GM12878 (cell line): ENCODE data around the gene GLS. TPM values are rescaled to one million over a fixed set of nuclear protein-coding genes. Genes with fewer than 3 reads are reported as not detected.
A peak's percentile ranks its signal among the peaks of the same experiment; 100 is the strongest.

Source experiments
- ATAC-seq: fragments of 200-7000 bp; cut with Tn5 transposase; 3 replicates; pipeline ENCODE4 v1.9.1; 2020; ENCODE audit warnings: mild to moderate bottlenecking, moderate library complexity
- Bru-seq: library from RNA; stranded (reverse); fragments of 400-500 nt; gene quantifications from one replicate; lab custom pipeline; 2021; lab: Mats Ljungman, UMichigan
- BruChase-seq, 2 experiments: library from RNA; stranded (reverse); fragments of 400-500 nt; gene quantifications; one replicate each; lab custom pipeline; 2021; lab: Mats Ljungman, UMichigan
- BruUV-seq: library from RNA; stranded (reverse); fragments of 400-500 nt; replicated peaks from 2 replicates; lab custom pipeline; 2021; lab: Mats Ljungman, UMichigan
- CTCF ChIA-PET: fragments of 300-600 bp; sonication (Branson Sonifier 250); formaldehyde crosslinking; extraction: SDS; loops from one replicate; lab custom pipeline; 2021; ENCODE audit warnings: inconsistent platforms; lab: Yijun Ruan, JAX
- POLR2A ChIA-PET: fragments of 350-600 bp; formaldehyde crosslinking; extraction: SDS; loops from one replicate; lab custom pipeline; 2021; ENCODE audit warnings: inconsistent platforms; lab: Charles Lee
- RAD21 ChIA-PET: fragments of 300-600 bp; sonication (Branson Sonifier 250); formaldehyde crosslinking; loops from one replicate; lab custom pipeline; 2023; ENCODE audit warnings: antibody characterized with exemption; ENCODE audit not compliant: unreplicated experiment; lab: Charles Lee
- SMC1A ChIA-PET: fragments of 300-600 bp; sonication (Branson Sonifier 250); formaldehyde crosslinking; loops from one replicate; lab custom pipeline; 2023; ENCODE audit not compliant: unreplicated experiment, uncharacterized antibody; lab: Charles Lee
- DNase-seq: peaks from one replicate; pipeline ENCODE4 v3.0.0-alpha.2; 2011; ENCODE audit warnings: low read depth, low spot score
- FAIRE-seq: peaks from 3 replicates; lab custom pipeline; 2011; peaks lifted over from hg19 to GRCh38; lab: Jason Lieb, UNC
- H2AFZ ChIP-seq: 2 replicates; pipeline ENCODE4 v1.6.0; 2011; ENCODE audit warnings: low read depth, low read length, control low read depth; ENCODE audit not compliant: control insufficient read depth
- H3K27ac ChIP-seq: 2 replicates; pipeline ENCODE4 v1.5.1; 2011; ENCODE audit warnings: control low read depth; ENCODE audit not compliant: control insufficient read depth, insufficient read depth
- H3K27me3 ChIP-seq, 2 experiments: replicated peaks in 1 of 2; 2 replicates each; pipeline versions ENCODE4 v1.6.0 to v1.6.1; 2011; ENCODE audit warnings: low read length in 1 of 2; ENCODE audit not compliant: control insufficient read depth in 2 of 2, insufficient read depth in 2 of 2
- H3K36me3 ChIP-seq, 2 experiments: 2 replicates each; pipeline ENCODE4 v1.5.1; 2011; ENCODE audit warnings: low read length in 1 of 2; ENCODE audit not compliant: control insufficient read depth in 2 of 2, insufficient read depth in 2 of 2
- H3K4me1 ChIP-seq: 2 replicates; pipeline ENCODE4 v1.6.1; 2011; ENCODE audit warnings: mild to moderate bottlenecking, low read length, moderate library complexity, mixed read lengths; ENCODE audit not compliant: control insufficient read depth, insufficient read depth
- H3K4me2 ChIP-seq: 2 replicates; pipeline ENCODE4 v1.6.0; 2011; ENCODE audit warnings: control low read depth; ENCODE audit not compliant: control insufficient read depth, insufficient read depth
- H3K4me3 ChIP-seq: fragments of 200-600 bp; sonication (generic); 2 replicates; pipeline ENCODE4 v1.5.1; 2016
- H3K79me2 ChIP-seq: 2 replicates; pipeline ENCODE4 v1.6.0; 2011; ENCODE audit warnings: low read length; ENCODE audit not compliant: control insufficient read depth, insufficient read depth
- H3K9ac ChIP-seq: 2 replicates; pipeline ENCODE4 v1.8.0; 2011; ENCODE audit warnings: low read length, control low read depth, mixed read lengths; ENCODE audit not compliant: control insufficient read depth, insufficient read depth
- H3K9me3 ChIP-seq: replicated peaks from 3 replicates; pipeline ENCODE4 v1.5.1; 2011; ENCODE audit warnings: mild to moderate bottlenecking, low read length; ENCODE audit not compliant: control insufficient read depth, insufficient read depth
- H4K20me1 ChIP-seq: 2 replicates; pipeline ENCODE4 v1.6.0; 2011; ENCODE audit not compliant: control insufficient read depth, insufficient read depth
- ATF7 ChIP-seq: fragments of 450-650 bp; IDR thresholded peaks from 2 replicates; pipeline ENCODE4 v1.6.1; 2016; ENCODE audit warnings: low read depth, mild to moderate bottlenecking
- BRCA1 ChIP-seq: IDR thresholded peaks from 2 replicates; pipeline ENCODE4 v1.6.1; 2011; ENCODE audit warnings: low read depth, low read length, improper control_type of control experiment
- CBX5 ChIP-seq: sonication (generic); IDR thresholded peaks from 2 replicates; pipeline ENCODE4 v1.6.1; 2016; ENCODE audit warnings: low read depth, moderate library complexity, mild to moderate bottlenecking, inconsistent platforms
- CHD4 ChIP-seq: fragments of 200-600 bp; sonication (generic); IDR thresholded peaks from 2 replicates; pipeline ENCODE4 v1.6.1; 2016; ENCODE audit warnings: mild to moderate bottlenecking
- CREB1 ChIP-seq: IDR thresholded peaks from 2 replicates; pipeline ENCODE4 v1.6.1; 2012; ENCODE audit warnings: low read depth, mild to moderate bottlenecking, inconsistent platforms
- ETV6 ChIP-seq, 2 experiments: fragments of 450-650 bp in 1 of 2; IDR thresholded peaks in 1 of 2; conservative IDR thresholded peaks in 1 of 2; 2 replicates each; pipeline ENCODE4 v1.6.1; 2014; ENCODE audit warnings: antibody characterized with exemption in 1 of 2, borderline replicate concordance in 1 of 2, low read depth in 1 of 2, mild to moderate bottlenecking in 1 of 2, moderate library complexity in 1 of 2
- FOS ChIP-seq: IDR thresholded peaks from 3 replicates; pipeline ENCODE4 v1.6.1; 2011; ENCODE audit warnings: borderline replicate concordance; ENCODE audit not compliant: insufficient read length; ENCODE audit errors: extremely low read depth
- GATAD2B ChIP-seq: fragments of 450-650 bp; conservative IDR thresholded peaks from 2 replicates; pipeline ENCODE4 v1.6.1; 2017; ENCODE audit warnings: low read depth, mild to moderate bottlenecking, moderate library complexity
- IKZF2 ChIP-seq, 2 experiments: fragments of 450-650 bp; IDR thresholded peaks; 2 replicates each; pipeline ENCODE4 v1.6.1; 2017; ENCODE audit warnings: mild to moderate bottlenecking in 2 of 2, moderate library complexity in 2 of 2
- JUNB ChIP-seq: IDR thresholded peaks from 2 replicates; pipeline ENCODE4 v1.6.1; 2016; ENCODE audit warnings: antibody characterized with exemption, mild to moderate bottlenecking
- RCOR1 ChIP-seq: conservative IDR thresholded peaks from 2 replicates; pipeline ENCODE4 v1.6.1; 2012; ENCODE audit warnings: low read depth, low read length, improper control_type of control experiment
- SMC3 ChIP-seq: IDR thresholded peaks from 2 replicates; pipeline ENCODE4 v1.6.1; 2011; ENCODE audit warnings: low read length, improper control_type of control experiment, borderline replicate concordance
- SRF ChIP-seq, 2 experiments: IDR thresholded peaks; 2 replicates each; pipeline ENCODE4 v1.6.1; 2011; ENCODE audit warnings: low read depth in 2 of 2, low read length in 2 of 2, mild to moderate bottlenecking in 1 of 2, moderate library complexity in 1 of 2
- ZNF24 ChIP-seq: fragments of 450-650 bp; IDR thresholded peaks from 2 replicates; pipeline ENCODE4 v1.6.1; 2017; ENCODE audit warnings: antibody characterized with exemption, mild to moderate bottlenecking
- WGBS: methylation state at CpG from one replicate; pipeline ENCODE4 v1.1.6; 2016; ENCODE audit warnings: low lambda C conversion rate; ENCODE audit not compliant: insufficient replicate concordance, insufficient coverage; ENCODE audit errors: missing lambda C conversion rate; 5-methylcytosine and 5-hydroxymethylcytosine counted together
- in situ Hi-C: fragments of 300-500 bp; cut with MboI; formaldehyde crosslinking; loops from 9 replicates; pipeline ENCODE4 v1.14.3; 2018; ENCODE audit warnings: mixed read lengths
- intact Hi-C: fragments of 100-400 bp; cut with micrococcal nuclease; formaldehyde crosslinking; loops from one replicate; pipeline ENCODE4 v1.14.2; 2022; ENCODE audit not compliant: unreplicated experiment
- long read RNA-seq, 2 experiments: library from polyadenylated mRNA; unstranded; transcript quantifications; one replicate each; pipeline ENCODE4 v2.0.0, GENCODE V29; 2019 to 2020
- polyA minus RNA-seq, 3 experiments: library from RNA; depleted of rRNA, polyadenylated mRNA; stranded (reverse); fragments of >200 nt; gene quantifications; 2 replicates each; pipeline ENCODE4 v1.2.3, GENCODE V29; 2011
- polyA plus RNA-seq, 11 experiments: library from polyadenylated mRNA; depleted of rRNA in 4 of 11; unstranded in 6 of 11; stranded (reverse) in 5 of 11; fragments of >200 nt; fragmentation: Nextera tagmentation in 4 of 11; fragmentation: Illumina TruSeq in 1 of 11; extraction: Ambion mirVana in 4 of 11; extraction: Trizol in 1 of 11; gene quantifications; 1 replicate in 1 of 11; 2 replicates in 10 of 11; pipeline versions ENCODE4 v1.2.1 to v1.2.3, GENCODE V29; 2011 to 2016; ENCODE audit warnings: inconsistent platforms in 2 of 11, missing spikeins in 2 of 11, low read depth in 1 of 11
- total RNA-seq, 4 experiments: library from RNA; depleted of rRNA in 3 of 4; stranded (reverse); fragments of >200 nt in 3 of 4; fragmentation: Illumina TruSeq in 1 of 4; extraction: Trizol in 1 of 4; gene quantifications; 2 replicates each; pipeline versions ENCODE4 v1.2.1 to v1.2.3, GENCODE V29; 2013 to 2021
- TF ChIP-seq, protein P1 (sequence below): fragments of 450-650 bp; IDR thresholded peaks from 2 replicates; pipeline ENCODE4 v1.6.1; 2016; ENCODE audit warnings: mild to moderate bottlenecking
- TF ChIP-seq, protein P2 (sequence below): IDR thresholded peaks from 2 replicates; pipeline ENCODE4 v1.6.1; 2012; ENCODE audit warnings: low read depth, low read length, improper control_type of control experiment

GLS gene
- 427 and 463 TPM in 2 replicates for total RNA-seq (2013; cell fraction: nucleolus; rRNA removed)
- 96.2 and 109 TPM in 2 replicates for total RNA-seq (2014; rRNA removed)
- total RNA-seq (2014; rRNA removed; fragmentation: Illumina TruSeq; extraction: Trizol) = 107 and 109 TPM in 2 replicates
- total RNA-seq (2021) = 121 and 129 TPM in 2 replicates
- 36.5 TPM for polyA plus RNA-seq (2011; ENCODE audit: low read depth)
- 145 and 191 TPM in 2 replicates for polyA plus RNA-seq (2011; rRNA removed)
- polyA plus RNA-seq (2011; cell fraction: cytosol; rRNA removed) = 26.4 and 27.0 TPM in 2 replicates
- 118 and 148 TPM in 2 replicates for polyA plus RNA-seq (2011; cell fraction: nucleus; rRNA removed)
- 56.9 and 65.3 TPM in 2 replicates for polyA plus RNA-seq (2012)
- 73.6 and 96.1 TPM in 2 replicates for polyA plus RNA-seq (2014; fragmentation: Illumina TruSeq; extraction: Trizol)
- 10 to 100 TPM; 23.7 to 30.5 TPM for polyA plus RNA-seq (2014; fragmentation: Nextera tagmentation; extraction: Ambion mirVana)
- polyA plus RNA-seq (2014; rRNA removed) = 55.8 and 68.0 TPM in 2 replicates
- 10 to 100 TPM; 15.7 to 48.8 TPM for polyA plus RNA-seq (2016; fragmentation: Nextera tagmentation; extraction: Ambion mirVana)
- polyA minus RNA-seq (2011; rRNA and poly(A)+ RNA removed) = 155 and 229 TPM in 2 replicates
- 35.5 and 56.9 TPM in 2 replicates for polyA minus RNA-seq (2011; cell fraction: cytosol; rRNA and poly(A)+ RNA removed)
- polyA minus RNA-seq (2011; cell fraction: nucleus; rRNA and poly(A)+ RNA removed) = 173 and 288 TPM in 2 replicates
- percentile 96 among the genes with signal in this experiment for Bru-seq, nascent RNA
- BruChase-seq, experiment 1, labeled RNA remaining after a 6-hour chase = percentile 98 among the genes with signal in this experiment
- BruChase-seq, experiment 2, labeled RNA remaining after a 2-hour chase = percentile 98 among the genes with signal in this experiment
- long read RNA-seq, experiment 1, partial matches to known transcripts = 1 of 3 reads
- long read RNA-seq, experiment 1, other reads (novel, unspliced or antisense) = 2 of 3 reads
- long read RNA-seq, experiment 2, partial matches to known transcripts = 5 of 36 reads
- long read RNA-seq, experiment 2, other reads (novel, unspliced or antisense) = 31 of 36 reads

DNA sequence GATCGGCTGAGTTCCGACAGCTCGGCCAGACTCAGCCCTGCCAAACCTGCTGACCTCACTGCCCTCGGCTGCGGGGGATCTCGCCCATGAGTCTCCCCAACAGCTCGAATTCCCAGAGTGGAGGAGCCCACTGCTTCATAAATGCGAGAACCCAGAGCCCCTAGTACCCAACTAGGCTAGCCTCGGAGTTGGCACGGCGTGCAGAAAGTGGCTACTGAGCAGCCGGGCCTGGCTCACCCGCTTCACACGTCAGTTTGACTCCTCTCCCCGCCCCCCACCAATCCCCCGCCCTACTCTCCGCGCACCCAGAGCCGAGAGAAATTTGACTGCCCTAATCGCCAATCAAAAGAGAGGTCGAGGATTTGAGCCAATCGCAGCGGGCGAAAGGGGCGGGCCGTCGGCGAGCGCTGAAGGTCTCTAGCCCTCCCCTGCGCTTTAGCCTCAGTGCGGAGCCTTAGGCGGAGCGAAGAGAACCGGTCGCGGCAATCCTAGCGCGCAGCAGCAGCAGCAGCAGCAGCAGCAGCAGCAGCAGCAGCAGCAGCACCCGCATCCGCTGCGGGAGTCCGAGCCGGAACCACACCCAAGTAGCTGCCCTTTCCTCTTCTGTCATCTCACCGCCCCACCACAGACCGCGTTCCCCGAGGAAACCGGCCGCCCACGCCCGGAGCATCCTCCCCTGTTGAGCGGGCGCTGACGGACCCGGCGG, at the start of gene GLS:
Gene GLS (plus strand): TSS at position 444 of the 706 bp plus-strand sequence. CDS start 264 bp downstream, outside the sequence.
- in situ Hi-C loops (loop anchor here (25.0 kb wide), 1 partner anchor 782 kb away; no protein-coding TSS in a partner anchor), intact Hi-C loops (loop anchor here (5.0 to 10.0 kb wide), 3 partner anchors 132 to 226 kb away; partner anchors contain the start of gene STAT1)
- peak within 1 kb of the TSS; percentile 95 for H3K27ac ChIP-seq
- H3K9me3 ChIP-seq = no peaks in the 10 kb centered on the region
- H3K36me3 ChIP-seq = no peaks in the 10 kb centered on the region
- H3K27me3 ChIP-seq = no peaks in the 10 kb centered on the region
- POLR2A ChIA-PET = interaction anchor here (1.3 to 4.7 kb wide), 4 partner anchors 11 to 133 kb away, joined by 3 to 41 read pairs (median 16); partner anchors contain the start of gene STAT1
- peak; percentile 86 for DNase-seq
- SMC1A ChIA-PET = interaction anchor here (0.8 to 4.1 kb wide), 10 partner anchors 8 to 193 kb away, joined by 3 to 31 read pairs (median 4); no protein-coding TSS in a partner anchor
- H3K4me1 ChIP-seq = peaks cover 6% of the 10 kb centered on the region; the same call in 1 of the 2 replicates
- CTCF ChIA-PET = interaction anchor here (0.8 to 2.7 kb wide), 6 partner anchors 12 to 67 kb away, joined by 3 to 19 read pairs (median 4); no protein-coding TSS in a partner anchor
- RAD21 ChIA-PET = interaction anchor here (1.2 to 2.8 kb wide), 6 partner anchors 9 to 176 kb away, joined by 3 to 18 read pairs (median 8); no protein-coding TSS in a partner anchor
- H3K4me2 ChIP-seq = peak within 1 kb of the TSS; percentile 99
- FAIRE-seq = no peak
- H4K20me1 ChIP-seq = no peaks in the 10 kb centered on the region
- ATAC-seq = peak; percentile 83
- peaks cover 54% of the 10 kb centered on the region for H3K79me2 ChIP-seq
- H3K4me3 ChIP-seq = peak within 1 kb of the TSS; percentile 94
- H2AFZ ChIP-seq = peak within 1 kb of the TSS; percentile 90
- BruUV-seq = no TSS peak
- peak within 1 kb of the TSS; percentile 85 for H3K9ac ChIP-seq
- 1% methylated on average over 56 of the region's 56 CpGs for WGBS
- TF ChIP-seq RCOR1 (no peak), CBX5 (no peak), SMC3 (no peak), ETV6 (conservative IDR thresholded peaks at IDR 0.05 in 1 of 2, IDR thresholded peaks at IDR 0.05 in 1 of 2; ENCODE audit: borderline replicate concordance in 1 of 2, low read depth in 1 of 2) (no peak; a peak in 1 of 4 replicates), JUNB (no peak), SRF (IDR thresholded peaks at IDR 0.05; ENCODE audit: low read depth in 2 of 2, low read length in 2 of 2) (no peak), FOS (peak; percentile 32), ATF7 (peak; percentile 46; the same call in 1 of the 2 replicates), ZNF24 (no peak), CHD4 (no peak), GATAD2B (0 out of 2 replicates have a peak, but pooled peaks have one; percentile 14), BRCA1 (no peak), CREB1 (peak; percentile 62; the same call in 1 of the 2 replicates), IKZF2 (IDR thresholded peaks at IDR 0.05) (peak; percentile 1 to 38; a peak in 2 of 4 replicates)
- TF ChIP-seq, protein P1, sequence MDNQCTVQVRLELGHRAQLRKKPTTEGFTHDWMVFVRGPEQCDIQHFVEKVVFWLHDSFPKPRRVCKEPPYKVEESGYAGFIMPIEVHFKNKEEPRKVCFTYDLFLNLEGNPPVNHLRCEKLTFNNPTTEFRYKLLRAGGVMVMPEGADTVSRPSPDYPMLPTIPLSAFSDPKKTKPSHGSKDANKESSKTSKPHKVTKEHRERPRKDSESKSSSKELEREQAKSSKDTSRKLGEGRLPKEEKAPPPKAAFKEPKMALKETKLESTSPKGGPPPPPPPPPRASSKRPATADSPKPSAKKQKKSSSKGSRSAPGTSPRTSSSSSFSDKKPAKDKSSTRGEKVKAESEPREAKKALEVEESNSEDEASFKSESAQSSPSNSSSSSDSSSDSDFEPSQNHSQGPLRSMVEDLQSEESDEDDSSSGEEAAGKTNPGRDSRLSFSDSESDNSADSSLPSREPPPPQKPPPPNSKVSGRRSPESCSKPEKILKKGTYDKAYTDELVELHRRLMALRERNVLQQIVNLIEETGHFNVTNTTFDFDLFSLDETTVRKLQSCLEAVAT = no peak; the same call in 1 of the 2 replicates
- TF ChIP-seq, protein P2, sequence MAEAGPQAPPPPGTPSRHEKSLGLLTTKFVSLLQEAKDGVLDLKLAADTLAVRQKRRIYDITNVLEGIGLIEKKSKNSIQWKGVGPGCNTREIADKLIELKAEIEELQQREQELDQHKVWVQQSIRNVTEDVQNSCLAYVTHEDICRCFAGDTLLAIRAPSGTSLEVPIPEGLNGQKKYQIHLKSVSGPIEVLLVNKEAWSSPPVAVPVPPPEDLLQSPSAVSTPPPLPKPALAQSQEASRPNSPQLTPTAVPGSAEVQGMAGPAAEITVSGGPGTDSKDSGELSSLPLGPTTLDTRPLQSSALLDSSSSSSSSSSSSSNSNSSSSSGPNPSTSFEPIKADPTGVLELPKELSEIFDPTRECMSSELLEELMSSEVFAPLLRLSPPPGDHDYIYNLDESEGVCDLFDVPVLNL = no peak
